ENCODE measurements around the gene CLDN20. TPM values are rescaled to one million over a fixed set of nuclear protein-coding genes. Genes with fewer than 3 reads are reported as not detected.

CLDN20 gene
- total and polyA plus RNA-seq, 2 of the 4 experiments (the other 2 are of a cell fraction), result not detected

DNA sequence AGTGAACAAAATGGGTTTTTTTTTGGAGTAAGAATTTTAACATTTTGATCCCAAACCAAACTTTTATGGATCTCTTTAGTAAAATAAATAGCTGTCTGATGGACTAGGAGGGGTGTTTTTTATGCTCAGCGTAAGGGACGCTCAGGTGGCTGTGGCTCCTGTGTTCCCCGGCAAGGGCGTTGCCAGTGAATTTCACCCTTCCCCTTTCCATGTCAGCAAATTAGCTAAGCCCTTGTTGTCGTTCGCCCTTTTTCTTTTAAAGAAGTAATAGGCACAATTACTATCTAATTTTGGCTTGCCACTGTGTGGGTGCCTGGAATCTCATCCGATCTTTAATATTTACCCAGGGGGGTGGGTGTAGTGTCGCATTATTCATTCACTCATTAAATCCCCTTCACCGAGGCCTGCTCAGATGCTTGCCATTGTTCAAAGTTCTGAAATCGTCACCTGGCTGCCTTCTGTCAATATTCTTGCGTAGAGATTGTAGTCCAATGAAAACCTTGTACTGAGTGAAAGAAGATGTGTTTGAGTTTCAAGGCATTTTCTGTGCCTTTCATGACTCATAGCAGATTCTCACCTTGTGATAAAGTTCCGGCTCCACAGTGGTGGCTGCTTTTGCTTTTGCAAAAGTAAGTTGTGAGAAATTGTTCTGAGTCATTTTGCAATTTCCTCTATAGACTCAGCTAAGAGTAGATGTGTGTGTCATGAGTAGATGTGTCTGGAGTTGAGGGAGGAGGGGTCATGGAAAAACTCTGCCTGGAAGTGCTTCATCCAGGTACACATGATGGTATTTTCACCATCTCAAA, 40.0 kb upstream of the CLDN20 start (continued):
- TF ChIP-seq MAFK (IDR thresholded peaks at IDR 0.05; ENCODE audit: low read depth, low read length) (no peak), CHD1 (IDR thresholded peaks at IDR 0.05; ENCODE audit: low read depth, low read length) (no peak)

DNA sequence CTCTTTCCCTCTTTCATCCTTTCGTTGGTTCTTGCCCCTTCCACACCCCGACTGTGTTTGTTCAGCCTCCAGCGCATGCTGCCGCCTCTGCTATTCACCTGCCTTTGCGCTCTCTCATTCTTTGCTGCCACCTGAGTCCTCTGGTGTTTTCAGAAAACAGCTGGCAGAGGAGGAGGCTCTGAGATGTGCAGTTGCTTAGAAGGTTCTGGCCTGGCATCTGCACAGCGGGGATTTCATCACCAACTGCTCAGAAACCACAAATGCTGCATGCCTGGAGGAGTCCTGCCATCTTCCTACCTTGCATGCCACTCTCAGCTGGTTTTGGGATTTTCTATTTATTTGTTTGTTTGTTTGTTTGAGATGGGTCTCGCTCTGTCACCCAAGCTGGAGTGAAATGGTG, 39.2 kb upstream of the CLDN20 start:
- Histone ChIP-seq H3K27ac (ENCODE audit: insufficient read depth, low read length) (no peak overlapping the region), H3K56ac (ENCODE audit: extremely low read depth, insufficient read depth, low read length) (no peak overlapping the region), H3K79me1 (ENCODE audit: low read depth in 1 of 2, low read length in 2 of 2) (no peaks in the 10 kb centered on the region), H3K27me3 (ENCODE audit: control insufficient read depth, insufficient read depth, low read length) (no peaks in the 10 kb centered on the region), H4K8ac (ENCODE audit: low read depth in 2 of 2, low read length in 2 of 2) (peak overlapping the region in 1 of 2 experiments; percentile 26; a peak in 1 of 4 replicates), H2BK120ac (ENCODE audit: low read depth, low read length) (peak overlapping the region; percentile 49; the same call in 1 of the 2 replicates), H2BK5ac (ENCODE audit: low read depth, low read length, poor library complexity, severe bottlenecking) (peak overlapping the region; percentile 25), H3K4me1 (ENCODE audit: control insufficient read depth, insufficient read depth, low read length) (peaks cover 13% of the 10 kb centered on the region), H3K23ac (ENCODE audit: low read depth, low read length) (no peak overlapping the region), H2AK5ac (ENCODE audit: low read depth, low read length) (peak overlapping the region; percentile 27; the same call in 1 of the 2 replicates), H3K9me3 (ENCODE audit: control insufficient read depth, insufficient read depth, low read length) (peaks cover 2% of the 10 kb centered on the region; the same call in 1 of the 2 replicates), H3K36me3 (ENCODE audit: control insufficient read depth, insufficient read depth, low read length) (no peaks in the 10 kb centered on the region), H3K4ac (ENCODE audit: low read depth, low read length) (peak overlapping the region; percentile 31; the same call in 1 of the 2 replicates), H2BK15ac (ENCODE audit: low read depth, low read length) (no peak overlapping the region; the same call in 2 of the 3 replicates), H2AK9ac (replicated peaks; ENCODE audit: low read depth, low read length, poor library complexity) (peak overlapping the region; percentile 56), H2BK20ac (ENCODE audit: low read depth, low read length) (peak overlapping the region; percentile 60; the same call in 1 of the 2 replicates), H3K4me2 (ENCODE audit: low read depth, low read length) (no peak overlapping the region), H2AFZ (replicated peaks; ENCODE audit: low read length, poor library complexity) (no peak overlapping the region), H3K14ac (replicated peaks; ENCODE audit: low read depth, low read length) (0 out of 2 replicates have a peak overlapping the region, but pooled peaks have one; percentile 14), H3K18ac (ENCODE audit: low read depth, low read length) (0 out of 2 replicates have a peak overlapping the region, but pooled peaks have one; percentile 40), H4K91ac (ENCODE audit: insufficient read depth, low read depth, low read length) (no peak overlapping the region), H4K20me1 (ENCODE audit: insufficient read depth, low read length) (no peaks in the 10 kb centered on the region), H4K5ac (ENCODE audit: low read depth, low read length) (no peak overlapping the region), H3K4me3 (ENCODE audit: insufficient read depth, low read depth, low read length) (no peak overlapping the region), H3K9ac (ENCODE audit: low read depth, low read length) (no peak overlapping the region), H3K9me1 (ENCODE audit: insufficient read depth, low read length) (peaks cover 5% of the 10 kb centered on the region; the same call in 1 of the 2 replicates)
- intact Hi-C loops (cut with micrococcal nuclease) (no loop called here), dilution Hi-C loops (cut with HindIII; ENCODE audit: low sequenced_read_pairs, unreplicated experiment) (no loop called here), in situ Hi-C loops (cut with MboI; ENCODE audit: low sequenced_read_pairs) (no loop called here)
- CTCF ChIA-PET, result interaction anchor here (0.6 to 1.5 kb wide), 2 partner anchors 12 to 324 kb away, joined by 3 read pairs; no protein-coding TSS in a partner anchor
- no CpG with 5 or more reads among the region's 7 CpGs for WGBS, 2 experiments (ENCODE audit: extremely low coverage in 2 of 2, insufficient read length in 1 of 2)
- BruUV-seq (replicated peaks), result no TSS peak
- no peak for TF ChIP-seq CHD1 (IDR thresholded peaks at IDR 0.05; ENCODE audit: low read depth, low read length)
- TF ChIP-seq, protein P1, sequence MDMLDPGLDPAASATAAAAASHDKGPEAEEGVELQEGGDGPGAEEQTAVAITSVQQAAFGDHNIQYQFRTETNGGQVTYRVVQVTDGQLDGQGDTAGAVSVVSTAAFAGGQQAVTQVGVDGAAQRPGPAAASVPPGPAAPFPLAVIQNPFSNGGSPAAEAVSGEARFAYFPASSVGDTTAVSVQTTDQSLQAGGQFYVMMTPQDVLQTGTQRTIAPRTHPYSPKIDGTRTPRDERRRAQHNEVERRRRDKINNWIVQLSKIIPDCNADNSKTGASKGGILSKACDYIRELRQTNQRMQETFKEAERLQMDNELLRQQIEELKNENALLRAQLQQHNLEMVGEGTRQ (IDR thresholded peaks at IDR 0.05; ENCODE audit: low read depth, low read length), result no peak
- TF ChIP-seq CEBPB (IDR thresholded peaks at IDR 0.05; ENCODE audit: low read depth, low read length), result no peak
- no peak for ATAC-seq (ENCODE audit: low read depth)
- POLR2A ChIA-PET (ENCODE audit: unreplicated experiment), result no interaction called here
- DNase-seq, result no peak

Data from IMR-90 (cell line).